ENCODE measurements around the gene CYP21A2. TPM values are rescaled to one million over a fixed set of nuclear protein-coding genes. Genes with fewer than 3 reads are reported as not detected.

CYP21A2 gene
- total and polyA plus RNA-seq, 2 of the 8 experiments (the other 6 are each of a cell fraction or from before 2014, with no cell fraction given) = 0.22 to 0.23 TPM

DNA sequence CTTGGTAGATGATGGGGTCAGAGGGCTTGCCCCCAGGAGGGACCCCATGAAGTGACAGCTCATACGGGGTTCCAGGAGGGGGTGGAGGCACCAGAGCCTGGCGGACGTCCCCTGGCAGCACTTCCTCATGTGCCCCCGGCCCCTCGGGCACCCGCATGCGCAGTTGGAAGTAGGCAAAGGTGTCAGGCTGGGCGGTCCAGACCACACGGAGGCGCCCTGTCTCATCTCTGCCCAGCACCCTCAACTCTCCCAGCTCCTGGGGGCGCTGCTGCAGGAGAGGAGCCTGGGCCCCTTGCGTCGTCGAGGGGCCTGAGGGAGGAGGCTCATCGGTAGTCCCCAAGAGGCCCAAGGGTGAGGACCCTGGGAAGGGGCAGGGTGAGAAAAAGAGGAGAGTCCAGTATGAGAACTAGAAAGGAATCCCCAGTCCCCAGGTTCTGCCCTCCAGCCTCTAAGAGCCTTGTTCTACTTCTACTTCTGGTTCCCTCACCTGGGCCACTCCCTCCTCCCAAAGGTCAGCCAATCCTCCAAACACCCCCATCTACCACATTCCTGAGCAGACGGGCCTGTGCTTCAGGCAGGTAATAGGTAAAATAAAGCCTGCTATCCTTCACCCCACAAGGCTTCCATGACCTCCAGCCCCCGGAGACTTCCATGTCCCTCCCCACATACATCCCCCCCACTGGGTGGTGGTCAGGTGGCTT lies 47.7 kb downstream of the CYP21A2 start:
- no peak overlapping the region for H2BK20ac ChIP-seq (ENCODE audit: low read length)
- H2BK120ac ChIP-seq (replicated peaks; ENCODE audit: low read depth, low read length) = no peak overlapping the region
- no peaks in the 10 kb centered on the region for H3K36me3 ChIP-seq (ENCODE audit: control insufficient read depth in 2 of 4, insufficient read depth in 4 of 4, low read length in 3 of 4)
- 0 out of 2 replicates have a peak overlapping the region, but pooled peaks have one; percentile 71 for H2BK12ac ChIP-seq (ENCODE audit: low read depth, low read length)
- H3K23ac ChIP-seq (ENCODE audit: insufficient read length) = no peak overlapping the region
- peak overlapping the region; percentile 55; the same call in 1 of the 2 replicates for H2AK5ac ChIP-seq (ENCODE audit: low read depth, low read length)
- H3K18ac ChIP-seq (ENCODE audit: extremely low read depth, low read length) = no peak overlapping the region
- peaks cover 0 to 16% (median 7%) of the 10 kb centered on the region in 4 experiments; a peak in 5 of 7 replicates for H3K4me1 ChIP-seq (replicated peaks in 1 of 4; ENCODE audit: control insufficient read depth in 3 of 4, insufficient read depth in 4 of 4, low read length in 3 of 4)
- no peak overlapping the region for H3K4me2 ChIP-seq (ENCODE audit: insufficient read depth in 1 of 2, low read depth in 2 of 2, low read length in 2 of 2)
- no peak overlapping the region for H2AFZ ChIP-seq (ENCODE audit: low read length)
- 84% methylated on average over 17 of the region's 17 CpGs; no CpG with 5 or more reads in 1 of the 2 experiments for WGBS, 2 experiments (ENCODE audit: extremely low coverage in 1 of 2, insufficient coverage in 1 of 2, insufficient read length in 1 of 2, insufficient replicate concordance in 2 of 2, low coverage in 1 of 2, low lambda C conversion rate in 2 of 2, missing lambda C conversion rate in 1 of 2)
- H3K56ac ChIP-seq (replicated peaks; ENCODE audit: insufficient read length, low read depth, low read length) = no peak overlapping the region
- TF ChIP-seq, protein P1, sequence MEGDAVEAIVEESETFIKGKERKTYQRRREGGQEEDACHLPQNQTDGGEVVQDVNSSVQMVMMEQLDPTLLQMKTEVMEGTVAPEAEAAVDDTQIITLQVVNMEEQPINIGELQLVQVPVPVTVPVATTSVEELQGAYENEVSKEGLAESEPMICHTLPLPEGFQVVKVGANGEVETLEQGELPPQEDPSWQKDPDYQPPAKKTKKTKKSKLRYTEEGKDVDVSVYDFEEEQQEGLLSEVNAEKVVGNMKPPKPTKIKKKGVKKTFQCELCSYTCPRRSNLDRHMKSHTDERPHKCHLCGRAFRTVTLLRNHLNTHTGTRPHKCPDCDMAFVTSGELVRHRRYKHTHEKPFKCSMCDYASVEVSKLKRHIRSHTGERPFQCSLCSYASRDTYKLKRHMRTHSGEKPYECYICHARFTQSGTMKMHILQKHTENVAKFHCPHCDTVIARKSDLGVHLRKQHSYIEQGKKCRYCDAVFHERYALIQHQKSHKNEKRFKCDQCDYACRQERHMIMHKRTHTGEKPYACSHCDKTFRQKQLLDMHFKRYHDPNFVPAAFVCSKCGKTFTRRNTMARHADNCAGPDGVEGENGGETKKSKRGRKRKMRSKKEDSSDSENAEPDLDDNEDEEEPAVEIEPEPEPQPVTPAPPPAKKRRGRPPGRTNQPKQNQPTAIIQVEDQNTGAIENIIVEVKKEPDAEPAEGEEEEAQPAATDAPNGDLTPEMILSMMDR (IDR thresholded peaks at IDR 0.05; ENCODE audit: control extremely low read depth in 1 of 3, insufficient read depth in 1 of 3, low read depth in 1 of 3, low read length in 3 of 3) = peak in 1 of 3 experiments; percentile 35; a peak in 2 of 4 replicates
- no peak for TF ChIP-seq CTBP2 (IDR thresholded peaks at IDR 0.05; ENCODE audit: borderline replicate concordance, insufficient read depth, insufficient read length, low read length)
- H3K79me1 ChIP-seq (ENCODE audit: low read depth, low read length) = no peaks in the 10 kb centered on the region; the same call in 1 of the 2 replicates
- peak overlapping the region; percentile 61; the same call in 1 of the 2 replicates for H2BK15ac ChIP-seq (ENCODE audit: low read length)
- H4K5ac ChIP-seq (ENCODE audit: insufficient read length, low read depth, low read length) = no peak overlapping the region
- POLR2A ChIA-PET (ENCODE audit: partially characterized antibody) = interaction anchor here (0.6 to 2.3 kb wide), 5 partner anchors 25 to 995 kb away, joined by 3 to 8 read pairs (median 3); no protein-coding TSS in a partner anchor
- CTCF ChIA-PET (ENCODE audit: partially characterized antibody) = interaction anchor here (0.6 to 4.8 kb wide), 10 partner anchors 10 to 1214 kb away, joined by 3 to 30 read pairs (median 3); partner anchors contain the start of gene TNXB
- FAIRE-seq (no peak), DNase-seq (ENCODE audit: low read depth in 1 of 2, low spot score in 2 of 2) (no peak)
- H3K14ac ChIP-seq (ENCODE audit: insufficient read length) = no peak overlapping the region
- no peak overlapping the region for H3K4ac ChIP-seq (replicated peaks; ENCODE audit: insufficient read length, low read depth, low read length)
- no peaks in the 10 kb centered on the region; the same call in 1 of the 2 replicates for H3K23me2 ChIP-seq (ENCODE audit: low read depth, low read length)
- no peaks in the 10 kb centered on the region for H4K20me1 ChIP-seq (replicated peaks in 1 of 2; ENCODE audit: control insufficient read depth in 1 of 2, insufficient read depth in 2 of 2, low read length in 2 of 2)
- H3K27ac ChIP-seq (ENCODE audit: low read depth, low read length) = no peak overlapping the region
- no peak overlapping the region for H4K8ac ChIP-seq (ENCODE audit: extremely low read depth, insufficient read depth, low read length)
- H3K4me3 ChIP-seq (ENCODE audit: extremely low read depth in 1 of 4, insufficient read depth in 2 of 4, low read depth in 3 of 4, low read length in 4 of 4) = no peak overlapping the region
- H3K9me3 ChIP-seq (ENCODE audit: insufficient read depth in 2 of 2, low read depth in 1 of 2, low read length in 1 of 2) = no peaks in the 10 kb centered on the region
- H3K9ac ChIP-seq (replicated peaks in 1 of 4; ENCODE audit: extremely low read depth in 1 of 4, low read depth in 3 of 4, low read length in 3 of 4) = no peak overlapping the region
- no peaks in the 10 kb centered on the region for H3K79me2 ChIP-seq (ENCODE audit: control insufficient read depth in 1 of 2, insufficient read depth in 2 of 2, low read length in 2 of 2)
- 0 out of 2 replicates have a peak overlapping the region, but pooled peaks have one; percentile 30 for H2BK5ac ChIP-seq (ENCODE audit: low read depth, low read length)
- no peak overlapping the region for H4K91ac ChIP-seq (replicated peaks; ENCODE audit: insufficient read length, low read length)
- H3K27me3 ChIP-seq (replicated peaks in 1 of 4; ENCODE audit: control insufficient read depth in 3 of 4, extremely low read depth in 1 of 4, insufficient read depth in 3 of 4, low read length in 3 of 4) = peaks cover 0 to 13% (median 11%) of the 10 kb centered on the region in 4 experiments; a peak in 5 of 7 replicates
